WTC11 (cell line): ENCODE data around the gene CEBPA. TPM values are rescaled to one million over a fixed set of nuclear protein-coding genes. Genes with fewer than 3 reads are reported as not detected.
A peak's percentile ranks its signal among the peaks of the same experiment; 100 is the strongest.

ENCODE experiments used
- ATAC-seq: fragments of 200-7000 bp; cut with Tn5 transposase; 2 replicates; pipeline ENCODE4 v1.10.0; 2021; ENCODE audit warnings: mild to moderate bottlenecking, moderate library complexity
- CTCF ChIA-PET: fragments of 300-600 bp; sonication (Branson Sonifier 250); formaldehyde crosslinking; loops from one replicate; lab custom pipeline; 2021; ENCODE audit warnings: antibody characterized with exemption; lab: Charles Lee
- POLR2A ChIA-PET: fragments of 350-600 bp; sonication (Branson Sonifier 250); formaldehyde crosslinking; loops from one replicate; lab custom pipeline; 2021; ENCODE audit warnings: antibody characterized with exemption; lab: Charles Lee
- DNase-seq: peaks from one replicate; pipeline ENCODE4 v3.0.0; 2021; ENCODE audit warnings: low spot score
- H3K27ac Mint-ChIP-seq: 2 replicates; pipeline ENCODE4 v1.8.0; 2021; ENCODE audit warnings: mixed read lengths
- H3K27me3 Mint-ChIP-seq: 2 replicates; pipeline ENCODE4 v1.8.0; 2021; ENCODE audit warnings: low read depth, mild to moderate bottlenecking, moderate library complexity, mixed read lengths
- H3K36me3 Mint-ChIP-seq: 2 replicates; pipeline ENCODE4 v1.8.0; 2021; ENCODE audit warnings: mixed read lengths
- H3K4me1 Mint-ChIP-seq: 2 replicates; pipeline ENCODE4 v1.8.0; 2022; ENCODE audit warnings: mixed read lengths
- H3K4me3 Mint-ChIP-seq: 2 replicates; pipeline ENCODE4 v1.8.0; 2021; ENCODE audit warnings: mild to moderate bottlenecking, moderate library complexity, mixed read lengths
- H3K9me3 Mint-ChIP-seq: 2 replicates; pipeline ENCODE4 v1.8.0; 2021; ENCODE audit warnings: mixed read lengths
- ATF2 ChIP-seq: sonication (generic); formaldehyde crosslinking; IDR thresholded peaks from 2 replicates; pipeline ENCODE4 v1.8.1; 2022; ENCODE audit warnings: low read depth, missing genetic modification reagents, borderline replicate concordance
- E2F4 ChIP-seq: sonication (generic); formaldehyde crosslinking; IDR thresholded peaks from 2 replicates; pipeline ENCODE4 v1.8.1; 2022; ENCODE audit warnings: low read depth, mild to moderate bottlenecking, moderate library complexity, missing genetic modification reagents, borderline replicate concordance
- E2F5 ChIP-seq: sonication (generic); formaldehyde crosslinking; IDR thresholded peaks from 2 replicates; pipeline ENCODE4 v1.8.1; 2022; ENCODE audit warnings: mild to moderate bottlenecking, moderate library complexity, missing genetic modification reagents
- FOXP4 ChIP-seq: sonication (generic); formaldehyde crosslinking; IDR thresholded peaks from 2 replicates; pipeline ENCODE4 v1.8.0; 2022; ENCODE audit warnings: mild to moderate bottlenecking, missing genetic modification reagents
- JAZF1 ChIP-seq: fragments of 250-450 bp; sonication (Bioruptor Pico); IDR thresholded peaks from 2 replicates; pipeline ENCODE4 v1.9.0; 2021; ENCODE audit warnings: moderate library complexity, mild to moderate bottlenecking, inconsistent platforms
- JUN ChIP-seq: sonication (generic); formaldehyde crosslinking; IDR thresholded peaks from 2 replicates; pipeline ENCODE4 v1.8.0; 2023; ENCODE audit warnings: mild to moderate bottlenecking, missing genetic modification reagents
- MAX ChIP-seq: sonication (generic); formaldehyde crosslinking; IDR thresholded peaks from 2 replicates; pipeline ENCODE4 v1.8.0; 2022; ENCODE audit warnings: mild to moderate bottlenecking, missing genetic modification reagents
- PRDM15 ChIP-seq: sonication (generic); formaldehyde crosslinking; IDR thresholded peaks from 2 replicates; pipeline ENCODE4 v1.8.0; 2022; ENCODE audit warnings: missing genetic modification reagents
- SMAD4 ChIP-seq: sonication (generic); formaldehyde crosslinking; IDR thresholded peaks from 2 replicates; pipeline ENCODE4 v1.8.0; 2022; ENCODE audit warnings: mild to moderate bottlenecking, missing genetic modification reagents
- ZMAT4 ChIP-seq: fragments of 250-450 bp; sonication (Bioruptor Pico); IDR thresholded peaks from 2 replicates; pipeline ENCODE4 v1.9.0; 2021; ENCODE audit warnings: mild to moderate bottlenecking
- ZNF121 ChIP-seq: sonication (generic); formaldehyde crosslinking; IDR thresholded peaks from 2 replicates; pipeline ENCODE4 v1.8.0; 2023; ENCODE audit warnings: missing genetic modification reagents
- ZNF138 ChIP-seq: sonication (generic); formaldehyde crosslinking; conservative IDR thresholded peaks from 2 replicates; pipeline ENCODE4 v1.8.1; 2022; ENCODE audit warnings: mild to moderate bottlenecking, moderate library complexity, missing genetic modification reagents
- ZNF396 ChIP-seq: fragments of 250-450 bp; sonication (Bioruptor Pico); IDR thresholded peaks from 2 replicates; pipeline ENCODE4 v1.8.0; 2021; ENCODE audit warnings: mild to moderate bottlenecking, moderate library complexity, borderline replicate concordance
- ZNF423 ChIP-seq: fragments of 250-450 bp; sonication (Bioruptor Pico); IDR thresholded peaks from 2 replicates; pipeline ENCODE4 v2.1.2; 2022; ENCODE audit warnings: mild to moderate bottlenecking, moderate library complexity
- ZNF512 ChIP-seq: sonication (generic); formaldehyde crosslinking; IDR thresholded peaks from 2 replicates; pipeline ENCODE4 v1.8.1; 2022; ENCODE audit warnings: missing genetic modification reagents, borderline replicate concordance
- ZNF671 ChIP-seq: fragments of 250-450 bp; sonication (Bioruptor Pico); IDR thresholded peaks from 2 replicates; pipeline ENCODE4 v1.8.0; 2021; ENCODE audit warnings: mild to moderate bottlenecking
- total RNA-seq: library from RNA; stranded (reverse); gene quantifications from 3 replicates; pipeline ENCODE4 v1.2.3, GENCODE V29; 2021

Gene CEBPA
- total RNA-seq, 1 experiment from 2014 or later: 5.6 TPM

GRCh38 chr19:33325920-33326319 lies 23.6 kb upstream of the CEBPA start (continued):
- TF ChIP-seq SMAD4 (CRISPR knock-in tag): no peak
- TF ChIP-seq ZNF512 (CRISPR knock-in tag): no peak
- TF ChIP-seq JAZF1: no peak
- no peak for TF ChIP-seq ZMAT4 (CRISPR knock-in tag)
- TF ChIP-seq E2F4 (CRISPR knock-in tag): no peak
- TF ChIP-seq JUN: no peak
- no peak for TF ChIP-seq ZNF671 (CRISPR knock-in tag)
- TF ChIP-seq E2F5 (CRISPR knock-in tag): no peak

GRCh38 chr19:33324628-33325027 lies 22.3 kb upstream of the CEBPA start:
- peaks cover 3% of the 10 kb centered on the region; the same call in 1 of the 2 replicates for H3K27me3 Mint-ChIP-seq
- TF ChIP-seq ZNF121 (CRISPR knock-in tag) (peak; percentile 28; the same call in 1 of the 2 replicates), ATF2 (CRISPR knock-in tag) (no peak)
- peaks cover 38% of the 10 kb centered on the region for H3K9me3 Mint-ChIP-seq
- no peak overlapping the region for H3K4me3 Mint-ChIP-seq
- no peak for ATAC-seq
- POLR2A ChIA-PET: interaction anchor here (0.7 kb wide), 2 partner anchors 26 to 113 kb away, joined by 3 to 5 read pairs; no protein-coding TSS in a partner anchor
- H3K36me3 Mint-ChIP-seq: peaks cover 17% of the 10 kb centered on the region
- H3K4me1 Mint-ChIP-seq: no peaks in the 10 kb centered on the region
- H3K27ac Mint-ChIP-seq: no peak overlapping the region
- CTCF ChIA-PET: interaction anchor here (1.0 kb wide), 1 partner anchor 48 kb away, joined by 5 read pairs; no protein-coding TSS in a partner anchor
- DNase-seq: no peak

- CTCF ChIA-PET: no interaction called here
- no peak overlapping the region for H3K27ac Mint-ChIP-seq
- POLR2A ChIA-PET: interaction anchor here (0.6 kb wide), 1 partner anchor 49 kb away, joined by 3 read pairs; no protein-coding TSS in a partner anchor
- H3K4me3 Mint-ChIP-seq: no peak overlapping the region
- H3K4me1 Mint-ChIP-seq: no peaks in the 10 kb centered on the region
- H3K36me3 Mint-ChIP-seq: peaks cover 17% of the 10 kb centered on the region
- no peak for ATAC-seq
- H3K9me3 Mint-ChIP-seq: peaks cover 38% of the 10 kb centered on the region
- DNase-seq: no peak
- H3K27me3 Mint-ChIP-seq: peaks cover 3% of the 10 kb centered on the region; the same call in 1 of the 2 replicates
- TF ChIP-seq ZMAT4 (CRISPR knock-in tag) (no peak), PRDM15 (CRISPR knock-in tag) (no peak), ZNF138 (CRISPR knock-in tag) (no peak), FOXP4 (CRISPR knock-in tag) (no peak), ZNF423 (CRISPR knock-in tag) (no peak), ZNF396 (CRISPR knock-in tag) (no peak), E2F5 (CRISPR knock-in tag) (no peak), MAX (CRISPR knock-in tag) (no peak)
Observed at GRCh38 chr19:33323093-33323820, 20.9 kb upstream of the CEBPA start.
